A549 (cell line): ENCODE results near the gene SCUBE1. TPM values are rescaled to one million over a fixed set of nuclear protein-coding genes. Genes with fewer than 3 reads are reported as not detected.

Source experiments
- ATAC-seq, 2 experiments: fragments of 200-7000 bp in 1 of 2; fragments of >200 bp in 1 of 2; cut with Nextera tagmentation in 1 of 2; cut with Tn5 transposase in 1 of 2; 3 replicates each; pipeline versions ENCODE4 v1.8.0 to v1.9.1; 2018 to 2020; ENCODE audit warnings: mild to moderate bottlenecking in 1 of 2, moderate library complexity in 1 of 2
- CTCF ChIA-PET: fragments of 300-600 bp; sonication (Branson Sonifier 250); formaldehyde crosslinking; extraction: SDS; loops from one replicate; lab custom pipeline; 2021; ENCODE audit warnings: antibody characterized with exemption, inconsistent platforms; lab: Yijun Ruan, JAX
- POLR2A ChIA-PET: fragments of 350-600 bp; formaldehyde crosslinking; extraction: SDS; loops from one replicate; lab custom pipeline; 2021; ENCODE audit warnings: antibody characterized with exemption, inconsistent platforms; lab: Yijun Ruan, JAX
- DNase-seq, 2 experiments: peaks; one replicate each; pipeline versions ENCODE4 v3.0.0 to v3.0.0-alpha.2; 2011 to 2016; ENCODE audit warnings: low read depth in 1 of 2, low spot score in 1 of 2
- FAIRE-seq: peaks from 2 replicates; lab custom pipeline; 2011; peaks lifted over from hg19 to GRCh38; lab: Jason Lieb, UNC
- H3K27ac ChIP-seq, 2 experiments: fragments of >200 bp; sonication (Bioruptor Twin); formaldehyde crosslinking; 3 replicates each; pipeline ENCODE4 v1.5.1; 2016 to 2017
- H3K4me1 ChIP-seq: fragments of >200 bp; sonication (Bioruptor Twin); formaldehyde crosslinking; 3 replicates; pipeline ENCODE4 v1.6.1; 2016
- H3K4me2 ChIP-seq: fragments of >200 bp; sonication (Bioruptor Twin); formaldehyde crosslinking; 3 replicates; pipeline ENCODE4 v1.6.1; 2016
- H3K4me3 ChIP-seq: fragments of >200 bp; sonication (Bioruptor Twin); formaldehyde crosslinking; 3 replicates; pipeline ENCODE4 v1.5.1; 2016
- H3K9me3 ChIP-seq: fragments of >200 bp; sonication (Bioruptor Twin); formaldehyde crosslinking; 3 replicates; pipeline ENCODE4 v1.6.1; 2016
- ATOH8 ChIP-seq: fragments of 250-450 bp; sonication (Bioruptor Pico); IDR thresholded peaks from 2 replicates; pipeline ENCODE4 v1.5.0; 2020; ENCODE audit warnings: low read depth, mild to moderate bottlenecking, moderate library complexity
- BHLHE40 ChIP-seq: IDR thresholded peaks from 2 replicates; pipeline ENCODE4 v1.6.1; 2012; ENCODE audit warnings: low read depth, low read length, inconsistent platforms
- CBX8 ChIP-seq: fragments of 200-600 bp; sonication (generic); IDR thresholded peaks from 2 replicates; pipeline ENCODE4 v1.6.1; 2016
- CHD2 ChIP-seq: fragments of 150-350 bp; IDR thresholded peaks from 2 replicates; pipeline ENCODE4 v1.6.1; 2014; ENCODE audit warnings: low read length; ENCODE audit not compliant: partially characterized antibody
- EHF ChIP-seq: fragments of 250-450 bp; sonication (Bioruptor Pico); IDR thresholded peaks from 2 replicates; pipeline ENCODE4 v1.5.0; 2020; ENCODE audit warnings: mild to moderate bottlenecking
- EHMT2 ChIP-seq: fragments of 200-600 bp; sonication (generic); IDR thresholded peaks from 2 replicates; pipeline ENCODE4 v1.6.1; 2016; ENCODE audit warnings: antibody characterized with exemption, low read depth, mild to moderate bottlenecking, moderate library complexity
- EP300 ChIP-seq, 2 experiments: fragments of >200 bp; sonication (Bioruptor Twin); formaldehyde crosslinking; IDR thresholded peaks; 2 replicates in 1 of 2; 3 replicates in 1 of 2; pipeline ENCODE4 v1.6.1; 2016 to 2017
- ESRRA ChIP-seq: fragments of 150-350 bp; IDR thresholded peaks from 2 replicates; pipeline ENCODE4 v1.6.1; 2014; ENCODE audit warnings: mild to moderate bottlenecking, low read length, borderline replicate concordance
- FOSB ChIP-seq: fragments of 250-450 bp; sonication (Bioruptor Pico); IDR thresholded peaks from 2 replicates; pipeline ENCODE4 v1.5.0; 2020; ENCODE audit warnings: mild to moderate bottlenecking, moderate library complexity
- MAFK ChIP-seq: fragments of 450-650 bp; IDR thresholded peaks from 2 replicates; pipeline ENCODE4 v1.6.1; 2014; ENCODE audit not compliant: partially characterized antibody
- MYC ChIP-seq: IDR thresholded peaks from 2 replicates; pipeline ENCODE4 v1.6.1; 2012; ENCODE audit warnings: mild to moderate bottlenecking, inconsistent platforms, low read length, improper control_type of control experiment, borderline replicate concordance
- POLR2AphosphoS2 ChIP-seq: conservative IDR thresholded peaks from 2 replicates; pipeline ENCODE4 v1.6.1; 2012; ENCODE audit warnings: low read length, improper control_type of control experiment, inconsistent platforms
- RAD21 ChIP-seq, 2 experiments: fragments of >200 bp in 1 of 2; sonication (Bioruptor Twin) in 1 of 2; formaldehyde crosslinking in 1 of 2; IDR thresholded peaks in 1 of 2; conservative IDR thresholded peaks in 1 of 2; 2 replicates in 1 of 2; 3 replicates in 1 of 2; pipeline ENCODE4 v1.6.1; 2012 to 2018; ENCODE audit warnings: inconsistent platforms in 1 of 2
- RARB ChIP-seq: fragments of 250-450 bp; sonication (Bioruptor Pico); IDR thresholded peaks from 2 replicates; pipeline ENCODE4 v1.8.0; 2021; ENCODE audit warnings: mild to moderate bottlenecking, moderate library complexity
- RCOR1 ChIP-seq: fragments of 150-350 bp; IDR thresholded peaks from 2 replicates; pipeline ENCODE4 v1.6.1; 2014; ENCODE audit warnings: antibody characterized with exemption, low read length, low read depth
- SMC3 ChIP-seq: fragments of >200 bp; sonication (Bioruptor Twin); formaldehyde crosslinking; IDR thresholded peaks from 3 replicates; pipeline ENCODE4 v1.6.1; 2018; ENCODE audit warnings: inconsistent platforms
- TFCP2L1 ChIP-seq: fragments of 250-450 bp; sonication (Bioruptor Pico); IDR thresholded peaks from 2 replicates; pipeline ENCODE4 v1.5.0; 2021; ENCODE audit warnings: mild to moderate bottlenecking
- TP53 ChIP-seq: fragments of 250-450 bp; sonication (Bioruptor Pico); IDR thresholded peaks from 2 replicates; pipeline ENCODE4 v1.5.0; 2021; ENCODE audit warnings: mild to moderate bottlenecking, moderate library complexity
- ZFP36 ChIP-seq: fragments of 450-650 bp; IDR thresholded peaks from 2 replicates; pipeline ENCODE4 v1.6.1; 2014; ENCODE audit warnings: borderline replicate concordance; ENCODE audit not compliant: partially characterized antibody
- WGBS: methylation state at CpG from one replicate; pipeline ENCODE4 v1.1.6; 2017; ENCODE audit errors: missing lambda C conversion rate; 5-methylcytosine and 5-hydroxymethylcytosine counted together
- polyA plus RNA-seq, 4 experiments: library from polyadenylated mRNA; depleted of rRNA in 3 of 4; stranded (reverse); fragments of >200 nt; fragmentation: RNase III in 1 of 4; extraction: RNeasy Plus Mini Kit Qiagen cat#74134 plus additional on column Dnase treatment in 1 of 4; gene quantifications; 2 replicates in 3 of 4; 3 replicates in 1 of 4; pipeline ENCODE4 v1.2.3, GENCODE V29; 2011 to 2017
- TF ChIP-seq, protein P1 (sequence below): fragments of 200-600 bp; sonication (generic); IDR thresholded peaks from 2 replicates; pipeline ENCODE4 v1.6.1; 2016; ENCODE audit warnings: antibody characterized with exemption, mild to moderate bottlenecking, moderate library complexity
- TF ChIP-seq, protein P2 (sequence below): fragments of >200 bp; sonication (Bioruptor Twin); formaldehyde crosslinking; IDR thresholded peaks from 3 replicates; pipeline ENCODE4 v1.6.1; 2016
- TF ChIP-seq, protein P3 (sequence below): fragments of >200 bp; sonication (Bioruptor Twin); formaldehyde crosslinking; IDR thresholded peaks from 2 replicates; pipeline ENCODE4 v1.6.1; 2016
- TF ChIP-seq, protein P4 (sequence below): IDR thresholded peaks from 2 replicates; pipeline ENCODE4 v1.6.1; 2012

SCUBE1 gene
- polyA plus RNA-seq, 2 of the 4 experiments (the other 2 are of a cell fraction), result 0.01 to 0.12 TPM

- TF ChIP-seq, protein P1, sequence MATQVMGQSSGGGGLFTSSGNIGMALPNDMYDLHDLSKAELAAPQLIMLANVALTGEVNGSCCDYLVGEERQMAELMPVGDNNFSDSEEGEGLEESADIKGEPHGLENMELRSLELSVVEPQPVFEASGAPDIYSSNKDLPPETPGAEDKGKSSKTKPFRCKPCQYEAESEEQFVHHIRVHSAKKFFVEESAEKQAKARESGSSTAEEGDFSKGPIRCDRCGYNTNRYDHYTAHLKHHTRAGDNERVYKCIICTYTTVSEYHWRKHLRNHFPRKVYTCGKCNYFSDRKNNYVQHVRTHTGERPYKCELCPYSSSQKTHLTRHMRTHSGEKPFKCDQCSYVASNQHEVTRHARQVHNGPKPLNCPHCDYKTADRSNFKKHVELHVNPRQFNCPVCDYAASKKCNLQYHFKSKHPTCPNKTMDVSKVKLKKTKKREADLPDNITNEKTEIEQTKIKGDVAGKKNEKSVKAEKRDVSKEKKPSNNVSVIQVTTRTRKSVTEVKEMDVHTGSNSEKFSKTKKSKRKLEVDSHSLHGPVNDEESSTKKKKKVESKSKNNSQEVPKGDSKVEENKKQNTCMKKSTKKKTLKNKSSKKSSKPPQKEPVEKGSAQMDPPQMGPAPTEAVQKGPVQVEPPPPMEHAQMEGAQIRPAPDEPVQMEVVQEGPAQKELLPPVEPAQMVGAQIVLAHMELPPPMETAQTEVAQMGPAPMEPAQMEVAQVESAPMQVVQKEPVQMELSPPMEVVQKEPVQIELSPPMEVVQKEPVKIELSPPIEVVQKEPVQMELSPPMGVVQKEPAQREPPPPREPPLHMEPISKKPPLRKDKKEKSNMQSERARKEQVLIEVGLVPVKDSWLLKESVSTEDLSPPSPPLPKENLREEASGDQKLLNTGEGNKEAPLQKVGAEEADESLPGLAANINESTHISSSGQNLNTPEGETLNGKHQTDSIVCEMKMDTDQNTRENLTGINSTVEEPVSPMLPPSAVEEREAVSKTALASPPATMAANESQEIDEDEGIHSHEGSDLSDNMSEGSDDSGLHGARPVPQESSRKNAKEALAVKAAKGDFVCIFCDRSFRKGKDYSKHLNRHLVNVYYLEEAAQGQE, result no peak
- no peak for TF ChIP-seq MYC
- TF ChIP-seq, protein P2, sequence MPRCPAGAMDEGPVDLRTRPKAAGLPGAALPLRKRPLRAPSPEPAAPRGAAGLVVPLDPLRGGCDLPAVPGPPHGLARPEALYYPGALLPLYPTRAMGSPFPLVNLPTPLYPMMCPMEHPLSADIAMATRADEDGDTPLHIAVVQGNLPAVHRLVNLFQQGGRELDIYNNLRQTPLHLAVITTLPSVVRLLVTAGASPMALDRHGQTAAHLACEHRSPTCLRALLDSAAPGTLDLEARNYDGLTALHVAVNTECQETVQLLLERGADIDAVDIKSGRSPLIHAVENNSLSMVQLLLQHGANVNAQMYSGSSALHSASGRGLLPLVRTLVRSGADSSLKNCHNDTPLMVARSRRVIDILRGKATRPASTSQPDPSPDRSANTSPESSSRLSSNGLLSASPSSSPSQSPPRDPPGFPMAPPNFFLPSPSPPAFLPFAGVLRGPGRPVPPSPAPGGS, result no peak
- TF ChIP-seq CBX8, result no peak
- no peak for TF ChIP-seq TP53 (CRISPR knock-in tag)
- no peak for TF ChIP-seq EHF
- no peak for TF ChIP-seq RAD21 (conservative IDR thresholded peaks at IDR 0.05 in 1 of 2, IDR thresholded peaks at IDR 0.05 in 1 of 2)
- no peak for TF ChIP-seq ZFP36
- TF ChIP-seq CHD2, result no peak
- TF ChIP-seq, all 56 proteins: peak for 0
Measured at GRCh38 chr22:43253839-43254238, 89.3 kb downstream of the SCUBE1 start (continued).

DNA sequence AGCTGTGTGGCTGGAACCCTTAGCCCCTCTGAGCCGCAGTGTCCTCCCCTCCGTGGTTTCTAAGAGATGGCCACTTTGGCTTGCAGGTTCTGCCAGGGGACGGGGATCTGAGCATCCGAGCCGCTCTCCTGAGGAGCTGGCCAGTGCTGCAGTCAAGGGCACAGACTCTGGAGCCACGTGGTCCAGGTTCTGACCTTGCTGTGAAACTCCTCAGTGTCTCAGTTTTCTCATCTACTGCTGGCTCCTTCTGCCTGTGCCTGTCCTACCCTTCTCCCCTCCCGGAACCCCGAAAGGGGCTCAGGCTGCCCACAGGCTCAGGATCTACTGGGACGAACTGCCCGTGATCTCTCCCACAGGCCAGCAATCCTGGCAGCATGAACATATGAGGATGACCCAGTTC is 90.9 kb downstream of the SCUBE1 start:
- no peak overlapping the region for H3K4me3 ChIP-seq
- no peak for DNase-seq
- H3K27ac ChIP-seq, result no peak overlapping the region
- FAIRE-seq, result no peak
- H3K4me1 ChIP-seq, result no peaks in the 10 kb centered on the region
- no peak overlapping the region for H3K4me2 ChIP-seq
- H3K9me3 ChIP-seq, result no peaks in the 10 kb centered on the region
- ChIA-PET CTCF (interaction anchor here (0.6 to 2.5 kb wide), 5 partner anchors 16 to 600 kb away, joined by 3 to 12 read pairs (median 6); no protein-coding TSS in a partner anchor), POLR2A (no interaction called here)
- TF ChIP-seq, protein P3, sequence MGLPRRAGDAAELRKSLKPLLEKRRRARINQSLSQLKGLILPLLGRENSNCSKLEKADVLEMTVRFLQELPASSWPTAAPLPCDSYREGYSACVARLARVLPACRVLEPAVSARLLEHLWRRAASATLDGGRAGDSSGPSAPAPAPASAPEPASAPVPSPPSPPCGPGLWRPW, result no peak
- no peak for TF ChIP-seq TP53 (CRISPR knock-in tag)
- no peak for TF ChIP-seq SMC3
- no peak for TF ChIP-seq EHMT2
- TF ChIP-seq ESRRA, result no peak
- TF ChIP-seq RCOR1, result no peak
- TF ChIP-seq, protein P1, result no peak
- no peak for TF ChIP-seq FOSB
- TF ChIP-seq MAFK, result no peak
- no peak for TF ChIP-seq TFCP2L1
- TF ChIP-seq CHD2, result no peak
- no peak for TF ChIP-seq EHF
- no peak for TF ChIP-seq ATOH8 (CRISPR knock-in tag)
- TF ChIP-seq POLR2AphosphoS2, result no peak
- TF ChIP-seq EP300 (IDR thresholded peaks at IDR 0.05), result no peak
- TF ChIP-seq BHLHE40, result no peak
- TF ChIP-seq RARB (CRISPR knock-in tag), result no peak
- TF ChIP-seq, protein P4, sequence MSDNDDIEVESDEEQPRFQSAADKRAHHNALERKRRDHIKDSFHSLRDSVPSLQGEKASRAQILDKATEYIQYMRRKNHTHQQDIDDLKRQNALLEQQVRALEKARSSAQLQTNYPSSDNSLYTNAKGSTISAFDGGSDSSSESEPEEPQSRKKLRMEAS, result no peak
- 65% methylated on average over 7 of the region's 10 CpGs for WGBS
- ATAC-seq, result no peak
